Upper lobe of left lung (tissue), 6 donors: ENCODE data around the gene HOOK2. TPM values are rescaled to one million over a fixed set of nuclear protein-coding genes. Genes with fewer than 3 reads are reported as not detected.

Experiments
- ATAC-seq, 2 donors: fragments of 200-7000 bp; cut with Tn5 transposase; one replicate each; pipeline ENCODE4 v1.9.1; 2022; ENCODE audit warnings: mild to moderate bottlenecking in 2 of 2, moderate library complexity in 2 of 2; ENCODE audit not compliant: low FRiP score in 2 of 2
- DNase-seq, 2 donors: peaks; one replicate each; pipeline ENCODE4 v3.0.0-alpha.2; 2019 to 2020
- H3K27ac ChIP-seq, 4 donors: fragments of 200-600 bp; sonication (generic); one replicate each; pipeline ENCODE4 v1.5.1; 2016 to 2019
- H3K27me3 ChIP-seq, 4 donors: fragments of 200-600 bp; sonication (generic); one replicate each; pipeline ENCODE4 v1.5.1; 2017 to 2019
- H3K36me3 ChIP-seq, 4 donors: fragments of 200-600 bp; sonication (generic); one replicate each; pipeline ENCODE4 v1.5.1; 2016 to 2019
- H3K4me1 ChIP-seq, 4 donors: fragments of 200-600 bp; sonication (generic); one replicate each; pipeline ENCODE4 v1.5.1; 2018 to 2019
- H3K4me3 ChIP-seq, 4 donors: fragments of 200-600 bp; sonication (generic); one replicate each; pipeline ENCODE4 v1.5.1; 2017 to 2019; ENCODE audit warnings: mild to moderate bottlenecking in 2 of 4, moderate library complexity in 1 of 4
- H3K9me3 ChIP-seq, 4 donors: fragments of 200-600 bp; sonication (generic); one replicate each; pipeline ENCODE4 v1.5.1; 2018 to 2019
- CTCF ChIP-seq, 6 experiments: fragments of 450-650 bp in 4 of 6; fragments of 200-600 bp in 2 of 6; sonication (generic) in 2 of 6; IDR thresholded peaks; one replicate each; pipeline ENCODE4 v1.5.1; 2016 to 2019; ENCODE audit warnings: antibody characterized with exemption in 6 of 6
- EP300 ChIP-seq, 4 donors: sonication (generic); formaldehyde crosslinking; IDR thresholded peaks; one replicate each; pipeline ENCODE4 v1.5.1; 2017; ENCODE audit warnings: antibody characterized with exemption in 4 of 4, control low read depth in 2 of 4
- POLR2A ChIP-seq, 4 donors: fragments of 450-650 bp; IDR thresholded peaks; one replicate each; pipeline ENCODE4 v1.5.1; 2016 to 2017; ENCODE audit warnings: antibody characterized with exemption in 4 of 4, mild to moderate bottlenecking in 2 of 4
- POLR2AphosphoS5 ChIP-seq, 2 donors: sonication (generic); formaldehyde crosslinking; IDR thresholded peaks; one replicate each; pipeline ENCODE4 v1.5.1; 2017; ENCODE audit warnings: antibody characterized with exemption in 2 of 2
- WGBS, 2 donors: methylation state at CpG; one replicate each; pipeline ENCODE4 v1.1.5; 2017 to 2018; 5-methylcytosine and 5-hydroxymethylcytosine counted together
- total RNA-seq, 6 donors: library from RNA; depleted of rRNA in 4 of 6; stranded (reverse); fragments of >200 nt in 4 of 6; gene quantifications; one replicate each; pipeline versions ENCODE4 v1.1.0 to v1.2.1, GENCODE V29; 2016 to 2021
- donor health status: DM: no; HTN: no; CAD: no; lungs with moderate emphysema.
- donor health status: DM: no; HTN: yes; CAD: no; lungs with severe emphysema.

The HOOK2 gene
- total RNA-seq, 6 donors from 2014 or later = 48.9 to 367 (median 79.6) TPM

- DNase-seq (peak in 1 of 2 donors; percentile 63), ATAC-seq (no peak)
- Histone ChIP-seq H3K9me3 (no peaks in the 10 kb centered on the region), H3K27ac (no peak overlapping the region), H3K36me3 (peaks cover 0 to 15% (median 4%) of the 10 kb centered on the region in 4 donors), H3K4me1 (peaks cover 7 to 28% (median 8%) of the 10 kb centered on the region in 4 donors), H3K4me3 (no peak overlapping the region), H3K27me3 (no peaks in the 10 kb centered on the region)
- TF ChIP-seq CTCF (IDR thresholded peaks at IDR 0.05) (no peak), EP300 (IDR thresholded peaks at IDR 0.05) (no peak), POLR2AphosphoS5 (IDR thresholded peaks at IDR 0.05) (no peak)
- 96% methylated on average over 13 of the region's 13 CpGs; no CpG with 5 or more reads in 1 of the 2 donors for WGBS, 2 donors
Measured at GRCh38 chr19:12770922-12771321, 4.4 kb downstream of the HOOK2 start.

- TF ChIP-seq EP300 (IDR thresholded peaks at IDR 0.05) (no peak), POLR2A (IDR thresholded peaks at IDR 0.05) (no peak), CTCF (IDR thresholded peaks at IDR 0.05) (no peak), POLR2AphosphoS5 (IDR thresholded peaks at IDR 0.05) (no peak)
- ATAC-seq (peak in 1 of 2 donors; percentile 34), DNase-seq (peak; percentile 80 to 89)
- H3K4me3 ChIP-seq = no peak overlapping the region
- H3K36me3 ChIP-seq = peaks cover 0 to 15% (median 7%) of the 10 kb centered on the region in 4 donors
- no peak overlapping the region for H3K27ac ChIP-seq
- 65 to 86% methylated on average over 7 to 37 of the region's 37 CpGs for WGBS, 2 donors
- H3K4me1 ChIP-seq = peaks cover 3 to 24% (median 4%) of the 10 kb centered on the region in 4 donors
- no peaks in the 10 kb centered on the region for H3K27me3 ChIP-seq
- H3K9me3 ChIP-seq = no peaks in the 10 kb centered on the region
Measured at GRCh38 chr19:12769689-12770088, 5.7 kb downstream of the HOOK2 start.

GRCh38 chr19:12767666-12768065 lies 7.7 kb downstream of the HOOK2 start:
- ATAC-seq (no peak), DNase-seq (peak in 1 of 2 donors; percentile 79)
- H3K4me3 ChIP-seq = no peak overlapping the region
- H3K27me3 ChIP-seq = no peaks in the 10 kb centered on the region
- TF ChIP-seq EP300 (IDR thresholded peaks at IDR 0.05) = no peak
- no peak for TF ChIP-seq POLR2A (IDR thresholded peaks at IDR 0.05)
- TF ChIP-seq POLR2AphosphoS5 (IDR thresholded peaks at IDR 0.05) = no peak
- TF ChIP-seq CTCF (IDR thresholded peaks at IDR 0.05) = no peak
- H3K4me1 ChIP-seq = peaks cover 0 to 19% (median 2%) of the 10 kb centered on the region in 4 donors
- peaks cover 2 to 25% (median 16%) of the 10 kb centered on the region in 4 donors for H3K36me3 ChIP-seq
- no peaks in the 10 kb centered on the region for H3K9me3 ChIP-seq
- H3K27ac ChIP-seq = no peak overlapping the region
- 96 to 99% methylated on average over 15 of the region's 15 CpGs for WGBS, 2 donors

GRCh38 chr19:12767150-12767549 lies 8.2 kb downstream of the HOOK2 start:
- ATAC-seq (no peak), DNase-seq (peak in 1 of 2 donors; percentile 63)
- no peaks in the 10 kb centered on the region for H3K9me3 ChIP-seq
- H3K36me3 ChIP-seq = peaks cover 4 to 26% (median 16%) of the 10 kb centered on the region in 4 donors
- no peaks in the 10 kb centered on the region for H3K27me3 ChIP-seq
- WGBS, 2 donors = 90 to 96% methylated on average over 8 to 11 of the region's 11 CpGs
- no peak overlapping the region for H3K4me3 ChIP-seq
- H3K27ac ChIP-seq = no peak overlapping the region
- TF ChIP-seq CTCF (IDR thresholded peaks at IDR 0.05) (no peak), POLR2A (IDR thresholded peaks at IDR 0.05) (no peak), POLR2AphosphoS5 (IDR thresholded peaks at IDR 0.05) (no peak), EP300 (IDR thresholded peaks at IDR 0.05) (no peak)
- H3K4me1 ChIP-seq = peaks cover 0 to 19% (median 2%) of the 10 kb centered on the region in 4 donors

- no peaks in the 10 kb centered on the region for H3K27me3 ChIP-seq
- H3K27ac ChIP-seq = peak overlapping the region in 3 of 4 donors; percentile 31 to 58 (median 39)
- peaks cover 4 to 27% (median 15%) of the 10 kb centered on the region in 4 donors for H3K36me3 ChIP-seq
- 2 to 57% methylated on average over 12 to 30 of the region's 30 CpGs for WGBS, 2 donors
- no peaks in the 10 kb centered on the region for H3K9me3 ChIP-seq
- TF ChIP-seq POLR2A (IDR thresholded peaks at IDR 0.05) = no peak
- TF ChIP-seq CTCF (IDR thresholded peaks at IDR 0.05) = peak; percentile 80 to 97 (median 91)
- DNase-seq (peak; percentile 92 to 97), ATAC-seq (peak; percentile 76 to 96)
- H3K4me3 ChIP-seq = peak overlapping the region; percentile 28 to 50 (median 36)
- peaks cover 0 to 19% (median 2%) of the 10 kb centered on the region in 4 donors for H3K4me1 ChIP-seq
Measured at GRCh38 chr19:12766051-12766521, 9.3 kb downstream of the HOOK2 start.
